ENCODE measurements around the gene ZBTB20.

DNA sequence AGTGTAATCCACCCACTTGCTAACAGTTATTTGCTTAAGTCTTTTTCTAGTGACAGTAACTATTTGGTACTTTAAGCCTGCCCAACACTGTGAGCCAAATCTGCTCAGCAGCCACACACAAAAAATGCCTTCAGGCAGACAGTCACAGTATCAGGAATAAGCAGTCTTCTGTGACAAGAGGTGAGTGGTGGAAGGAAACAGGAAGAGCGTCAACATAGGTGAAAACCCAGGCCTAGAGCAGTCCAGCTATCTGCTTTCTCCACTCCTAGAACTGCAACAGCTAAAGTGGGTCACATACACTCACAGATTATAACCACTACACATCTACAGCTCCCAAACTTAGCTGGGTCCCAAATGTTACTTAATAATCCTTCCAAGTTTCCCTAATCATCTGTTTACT, 213.7 kb downstream of the ZBTB20 start:
- TF ChIP-seq CTCF (IDR thresholded peaks at IDR 0.05) (no peak), EZH2 (IDR thresholded peaks at IDR 0.05; ENCODE audit: borderline replicate concordance, insufficient read depth, low read depth, low read length, poor library complexity, severe bottlenecking) (no peak)

All from B cell (primary cell).